GM19463 (cell line): ENCODE data around the gene WDR93.
A peak's percentile ranks its signal among the peaks of the same experiment; 100 is the strongest.
"Not testable (repeated sequence)": the region's sequence is repeated elsewhere in the genome, so short reads cannot be mapped to it uniquely, and the experiment has no call there.

Source experiments
- ATAC-seq: cut with Tn5 transposase; IDR thresholded peaks from one replicate; pipeline ENCODE4 v1.9.1; 2021; ENCODE audit warnings: mild to moderate bottlenecking, moderate library complexity; ENCODE audit not compliant: unreplicated experiment

The WDR93 gene

GRCh38 chr15:89681146-89681545 is 9.5 kb upstream of the WDR93 start:
- ATAC-seq, result no peak

- ATAC-seq, result no peak
Measured at GRCh38 chr15:89685995-89686394, 4.6 kb upstream of the WDR93 start.

GRCh38 chr15:89686522-89686921 is 4.1 kb upstream of the WDR93 start:
- no peak for ATAC-seq

GRCh38 chr15:89689930-89690275 is 708 bp upstream of the WDR93 start:
- ATAC-seq, result not testable (repeated sequence)

GRCh38 chr15:89693091-89693490 is 2.5 kb downstream of the WDR93 start:
- no peak for ATAC-seq

- ATAC-seq, result no peak
Measured at GRCh38 chr15:89693696-89694095, 3.1 kb downstream of the WDR93 start.

GRCh38 chr15:89695198-89695597 is 4.6 kb downstream of the WDR93 start:
- no peak for ATAC-seq

- no peak for ATAC-seq
Measured at GRCh38 chr15:89704411-89704810, 13.8 kb downstream of the WDR93 start.

- ATAC-seq, result no peak
Measured at GRCh38 chr15:89707577-89707976, 17.0 kb downstream of the WDR93 start.

- ATAC-seq, result no peak
Measured at GRCh38 chr15:89714775-89715174, 24.2 kb downstream of the WDR93 start.

GRCh38 chr15:89723031-89723430 is 32.4 kb downstream of the WDR93 start:
- no peak for ATAC-seq

GRCh38 chr15:89724621-89725020 is 34.0 kb downstream of the WDR93 start:
- no peak for ATAC-seq

GRCh38 chr15:89725064-89725463 is 34.5 kb downstream of the WDR93 start:
- ATAC-seq, result no peak

- ATAC-seq, result no peak
Measured at GRCh38 chr15:89728254-89728653, 37.6 kb downstream of the WDR93 start.

GRCh38 chr15:89731275-89731674 is 40.7 kb downstream of the WDR93 start:
- ATAC-seq, result no peak

GRCh38 chr15:89732451-89733172 is 42.0 kb downstream of the WDR93 start:
- no peak for ATAC-seq

- ATAC-seq, result no peak
Measured at GRCh38 chr15:89735773-89736172, 45.2 kb downstream of the WDR93 start.

GRCh38 chr15:89740137-89740536 is 49.5 kb downstream of the WDR93 start:
- peak; percentile 61 for ATAC-seq

- ATAC-seq, result no peak
Measured at GRCh38 chr15:89743011-89743410, 52.4 kb downstream of the WDR93 start.

GRCh38 chr15:89743594-89743993 is 53.0 kb downstream of the WDR93 start:
- no peak for ATAC-seq

GRCh38 chr15:89745131-89745530 is 54.5 kb downstream of the WDR93 start:
- ATAC-seq, result no peak

- no peak for ATAC-seq
Measured at GRCh38 chr15:89745768-89746167, 55.2 kb downstream of the WDR93 start.

- no peak for ATAC-seq
Measured at GRCh38 chr15:89746386-89746780, 55.8 kb downstream of the WDR93 start.
